HG03045 (cell line): ENCODE data around the gene CAB39L.

Source experiments
- ATAC-seq: cut with Tn5 transposase; IDR thresholded peaks from one replicate; pipeline ENCODE4 v1.9.1; 2021; ENCODE audit warnings: mild to moderate bottlenecking, moderate library complexity; ENCODE audit not compliant: unreplicated experiment

CAB39L gene

GRCh38 chr13:49314344-49314882, 129.5 kb downstream of the CAB39L start:
- no peak for ATAC-seq

DNA sequence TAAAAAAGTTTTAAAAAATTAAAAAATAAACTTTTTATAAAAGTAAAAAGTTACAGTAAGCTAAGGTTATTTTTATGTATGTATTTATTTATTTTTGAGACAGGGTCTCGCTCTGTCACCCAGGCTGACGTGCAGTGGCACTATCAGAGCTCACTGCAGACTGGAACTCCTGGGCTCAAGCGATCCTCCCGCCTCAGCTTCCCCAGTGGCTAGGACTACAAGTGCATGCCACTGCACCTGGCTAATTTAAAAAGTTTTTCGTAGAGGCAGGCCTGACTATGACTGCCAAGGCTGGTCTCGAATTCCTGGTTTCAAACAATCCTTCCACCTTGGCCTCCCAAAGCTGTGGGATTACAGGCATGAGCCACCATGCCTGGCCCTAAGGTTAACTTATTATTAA, 132.0 kb downstream of the CAB39L start:
- ATAC-seq = no peak

DNA sequence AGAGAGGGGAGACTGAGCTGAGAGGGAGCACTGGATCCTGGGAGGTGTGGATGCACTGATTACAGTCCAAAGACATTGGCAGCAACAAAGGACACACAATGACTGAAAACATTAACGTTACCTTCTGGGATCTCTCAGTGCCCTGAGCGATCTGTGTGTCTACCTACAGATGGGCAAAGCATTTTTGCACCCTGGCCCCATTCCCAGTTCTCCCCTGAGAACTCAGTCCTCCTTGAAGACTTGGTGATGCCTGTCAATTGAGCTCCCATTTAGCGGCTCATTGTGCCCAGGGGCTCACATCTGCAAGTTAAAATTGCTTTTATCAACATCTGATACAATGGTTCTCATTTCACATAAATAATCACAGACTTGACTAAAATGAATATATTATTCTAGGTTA, 133.6 kb downstream of the CAB39L start:
- ATAC-seq = no peak

GRCh38 chr13:49308921-49309408, 134.9 kb downstream of the CAB39L start:
- no peak for ATAC-seq

GRCh38 chr13:49308097-49308875, 135.6 kb downstream of the CAB39L start:
- ATAC-seq = no peak

DNA sequence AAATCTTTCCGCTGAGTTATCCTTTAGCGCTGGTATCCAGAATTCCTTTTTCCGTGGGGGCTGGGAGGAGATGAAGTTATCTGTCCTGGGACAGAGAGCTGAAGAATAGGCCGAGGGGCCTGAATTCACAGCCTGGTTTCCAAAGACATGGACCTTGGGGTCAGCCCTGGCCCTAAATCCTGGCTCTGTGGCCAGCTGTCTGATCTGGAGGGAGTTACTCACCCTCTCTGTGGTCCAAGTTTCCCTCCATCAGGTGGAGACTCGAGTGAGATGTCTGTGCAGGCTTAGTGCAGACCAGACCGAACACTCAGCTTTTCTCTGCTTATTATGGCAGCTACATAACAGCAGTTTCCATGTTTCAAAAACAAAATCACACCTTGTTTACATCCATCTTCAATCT, 136.5 kb downstream of the CAB39L start:
- ATAC-seq = no peak

DNA sequence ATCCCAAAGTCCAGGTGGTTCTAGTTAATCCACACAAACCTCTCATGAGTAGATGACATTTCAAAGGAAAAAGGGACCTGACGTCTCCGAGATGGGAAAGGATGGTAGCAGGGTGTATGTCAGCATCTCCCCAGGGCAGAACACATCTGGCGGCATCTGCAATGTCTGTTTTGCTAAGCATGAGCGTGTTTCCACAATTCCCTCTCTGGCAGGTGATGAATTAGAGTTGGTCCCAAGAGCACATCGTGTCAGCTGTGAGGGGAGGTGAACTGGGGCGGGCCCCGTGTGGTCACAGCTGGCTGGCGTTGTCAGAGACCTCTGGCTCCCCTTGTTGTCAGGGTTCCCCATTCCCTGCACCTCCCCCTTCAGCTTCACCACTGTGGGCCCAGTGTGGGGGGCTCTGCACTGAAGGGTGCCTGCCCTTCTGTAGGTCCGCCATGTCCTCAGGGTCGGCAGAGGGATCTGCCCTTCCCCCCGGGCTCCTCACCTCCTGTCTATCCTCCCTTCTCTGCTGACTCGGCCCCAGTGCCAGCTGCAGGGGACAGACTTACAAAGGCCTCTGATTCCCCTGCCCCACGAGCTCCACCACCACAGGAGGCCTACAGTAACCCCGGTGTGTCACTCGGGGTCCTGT, 138.0 kb downstream of the CAB39L start:
- ATAC-seq = no peak

DNA sequence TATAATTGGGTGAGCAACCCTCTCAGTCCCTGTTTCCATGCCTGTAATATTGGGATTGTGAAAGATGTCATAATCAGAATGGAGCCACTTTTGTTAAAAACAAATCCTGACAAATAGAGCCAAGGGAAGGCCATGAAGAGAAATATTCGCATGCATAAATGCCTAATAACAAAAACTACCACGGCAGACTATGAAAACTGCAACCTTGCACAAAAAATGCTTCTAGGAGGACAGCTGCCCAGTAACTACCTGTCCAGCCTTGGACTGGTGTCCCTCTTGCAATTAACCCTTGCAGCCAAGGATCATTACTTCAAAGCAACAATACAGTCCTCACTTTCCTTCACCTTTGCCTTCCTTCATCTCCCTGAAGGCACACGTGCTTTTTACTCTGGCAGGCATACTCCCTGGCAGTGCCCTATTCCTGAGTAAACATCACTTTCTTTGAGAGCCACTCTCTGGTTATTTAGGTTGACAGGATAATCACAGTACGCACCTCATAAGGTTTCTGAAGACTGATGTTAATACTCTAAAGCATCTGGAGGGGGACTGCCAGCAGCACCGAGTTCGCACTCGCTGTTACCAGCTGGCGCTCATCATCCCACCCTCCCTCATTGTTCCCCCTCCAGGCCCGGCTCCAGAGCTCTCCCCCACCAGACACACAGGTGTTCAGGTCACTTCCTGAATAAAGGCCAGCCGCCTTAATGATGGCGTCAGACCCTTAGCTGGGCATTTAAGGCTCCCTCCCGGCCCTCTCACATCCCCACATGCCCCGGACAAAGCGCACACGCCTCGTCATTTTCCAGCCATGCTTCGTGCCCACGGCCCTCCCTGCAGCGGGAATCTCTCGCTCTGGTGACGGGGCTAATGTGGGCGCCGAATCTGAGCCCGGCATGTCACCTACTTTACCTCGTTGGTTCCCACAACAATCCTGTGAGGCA, 138.8 kb downstream of the CAB39L start:
- no peak for ATAC-seq

- no peak for ATAC-seq
Observed at GRCh38 chr13:49304356-49304755, 139.5 kb downstream of the CAB39L start.

DNA sequence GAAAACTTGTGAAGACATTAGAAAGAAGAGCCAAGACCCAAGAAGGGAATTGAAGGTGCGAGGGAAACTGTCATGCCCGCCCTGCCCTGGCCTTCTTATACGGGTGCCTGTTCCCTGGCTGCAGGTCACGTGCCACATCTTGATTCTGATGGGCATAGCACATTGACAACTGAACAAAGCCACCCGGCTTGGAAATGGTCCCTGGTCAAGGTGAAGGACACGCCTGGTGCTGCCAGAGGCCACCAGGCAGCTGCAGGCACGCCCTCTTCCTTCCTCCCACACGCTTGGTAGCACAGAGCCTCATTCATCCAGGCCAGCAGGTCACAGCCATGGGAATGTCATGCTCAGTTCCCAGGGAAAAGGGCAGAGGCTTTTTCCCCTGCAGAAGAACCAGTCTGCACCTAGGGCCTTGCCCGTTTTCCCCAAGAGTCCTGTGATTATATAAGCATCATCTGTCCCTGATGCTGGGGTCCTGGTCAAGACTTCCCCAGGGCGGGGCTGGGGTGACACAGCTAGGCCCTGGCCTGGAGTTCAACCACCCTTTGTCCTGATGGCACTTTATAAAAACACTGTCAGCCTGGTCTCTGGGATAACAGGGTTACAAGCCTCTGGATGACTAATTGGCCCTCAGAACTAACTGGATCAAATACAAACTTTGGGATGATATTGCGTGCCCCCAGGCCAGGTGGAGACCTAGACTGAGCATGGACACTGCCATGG, 140.2 kb downstream of the CAB39L start:
- no peak for ATAC-seq

- ATAC-seq = no peak
Observed at GRCh38 chr13:49302817-49303216, 141.0 kb downstream of the CAB39L start.

GRCh38 chr13:49302222-49302621, 141.6 kb downstream of the CAB39L start:
- ATAC-seq = no peak

- ATAC-seq = peak; percentile 89
Observed at GRCh38 chr13:49300739-49301589, 142.9 kb downstream of the CAB39L start.

DNA sequence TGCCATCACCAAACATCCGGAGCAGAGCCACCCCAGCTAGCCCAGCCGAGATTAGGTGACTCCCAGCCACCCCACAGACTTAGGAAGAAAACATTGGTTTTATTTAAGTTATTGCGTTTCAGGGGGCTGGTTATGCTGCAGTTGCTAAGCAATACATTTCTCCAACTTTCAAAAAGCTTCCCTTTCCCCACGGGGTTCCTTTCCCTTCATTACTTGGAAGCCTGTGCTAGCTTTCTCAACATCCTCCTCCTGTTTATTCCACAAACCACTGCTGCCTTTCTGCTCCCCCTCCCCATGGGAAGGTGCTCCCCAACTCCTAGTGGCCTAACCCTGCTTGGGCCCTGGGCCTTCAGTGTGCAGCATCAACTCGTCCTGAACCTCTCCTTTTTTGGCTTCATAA, 143.6 kb downstream of the CAB39L start:
- ATAC-seq = no peak

GRCh38 chr13:49298903-49299605, 144.8 kb downstream of the CAB39L start:
- ATAC-seq = no peak

GRCh38 chr13:49298416-49298815, 145.4 kb downstream of the CAB39L start:
- ATAC-seq = no peak

DNA sequence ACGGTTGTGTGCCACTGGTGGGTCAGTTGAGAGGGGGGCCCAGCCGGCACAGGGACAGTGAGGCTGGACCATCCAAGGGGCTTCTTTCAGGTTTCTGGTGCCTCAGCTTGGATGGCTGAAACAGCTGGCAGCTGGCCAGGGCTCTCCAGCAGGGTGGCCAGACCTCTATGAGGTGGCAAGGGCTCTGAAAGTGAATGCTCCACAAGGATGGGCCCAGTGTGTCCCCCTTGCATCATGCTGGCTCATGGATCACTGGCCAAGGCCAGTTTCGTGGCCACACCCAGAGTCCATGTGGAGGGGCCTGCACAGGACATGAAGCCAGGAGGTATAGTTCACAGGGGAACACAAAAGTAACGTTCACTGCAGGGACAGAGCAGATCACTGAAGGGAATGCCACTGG, 146.5 kb downstream of the CAB39L start:
- no peak for ATAC-seq

DNA sequence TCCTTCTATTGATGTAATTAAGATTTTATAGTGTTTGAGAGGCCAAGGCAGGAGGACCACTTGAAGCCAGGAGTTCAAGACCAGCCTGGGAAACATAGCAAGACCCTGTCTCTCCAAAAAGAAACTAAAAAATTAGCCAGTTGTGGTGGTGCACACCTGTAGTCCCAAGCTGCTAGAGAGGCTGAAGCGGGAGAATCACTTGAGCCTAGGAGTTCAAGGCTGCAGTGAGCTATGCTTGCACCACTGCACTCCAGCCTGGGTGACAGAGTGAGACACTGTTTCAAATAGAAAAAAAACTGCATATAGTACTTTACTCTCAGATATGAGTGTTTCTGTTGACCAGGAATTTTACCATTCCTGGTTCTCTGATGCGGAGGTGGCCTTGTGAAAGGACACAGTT, 147.2 kb downstream of the CAB39L start:
- ATAC-seq = no peak

DNA sequence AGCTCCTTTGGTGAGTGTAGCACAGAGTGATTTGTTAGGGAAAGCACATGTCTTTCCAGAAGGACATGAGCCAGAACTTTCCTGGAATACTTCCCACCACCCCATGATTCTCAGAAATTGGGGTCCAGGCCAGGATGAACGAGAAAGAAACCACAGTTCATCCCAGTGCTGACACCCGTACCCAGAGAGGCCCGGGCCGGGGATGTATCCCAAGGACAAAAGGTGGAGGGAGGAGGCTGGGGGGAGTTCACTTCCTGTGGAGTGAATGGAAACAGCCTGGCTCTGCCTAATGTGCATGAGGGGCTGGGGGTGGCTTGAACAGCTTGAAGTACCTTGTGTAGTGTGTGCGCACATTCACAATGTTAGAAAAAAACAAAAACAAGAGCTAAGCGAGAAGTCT, 148.6 kb downstream of the CAB39L start:
- ATAC-seq = no peak
